WTC11 (cell line): ENCODE measurements around the gene PHKB.

Source experiments
- ATF2 ChIP-seq: sonication (generic); formaldehyde crosslinking; IDR thresholded peaks from 2 replicates; pipeline ENCODE4 v1.8.1; 2022; ENCODE audit warnings: low read depth, missing genetic modification reagents, borderline replicate concordance
- CBFB ChIP-seq: sonication (generic); formaldehyde crosslinking; IDR thresholded peaks from 2 replicates; pipeline ENCODE4 v1.8.1; 2022; ENCODE audit warnings: mild to moderate bottlenecking, low read depth, missing genetic modification reagents
- CTCF ChIP-seq: fragments of 200-600 bp; IDR thresholded peaks from 2 replicates; pipeline ENCODE4 v1.8.0; 2022; ENCODE audit warnings: antibody characterized with exemption
- E2F1 ChIP-seq: sonication (generic); formaldehyde crosslinking; IDR thresholded peaks from 2 replicates; pipeline ENCODE4 v1.8.0; 2022; ENCODE audit warnings: mild to moderate bottlenecking, missing genetic modification reagents
- TCF7 ChIP-seq: sonication (generic); formaldehyde crosslinking; IDR thresholded peaks from 2 replicates; pipeline ENCODE4 v1.8.0; 2022; ENCODE audit warnings: mild to moderate bottlenecking, low read depth, missing genetic modification reagents, moderate library complexity
- USF1 ChIP-seq: sonication (generic); formaldehyde crosslinking; IDR thresholded peaks from 2 replicates; pipeline ENCODE4 v1.8.0; 2022; ENCODE audit warnings: mild to moderate bottlenecking, missing genetic modification reagents

- TF ChIP-seq TCF7 (CRISPR knock-in tag) (no peak), CBFB (CRISPR knock-in tag) (no peak), CTCF (no peak), USF1 (CRISPR knock-in tag) (no peak), ATF2 (CRISPR knock-in tag) (no peak), E2F1 (CRISPR knock-in tag) (no peak)
These were observed 251.4 kb downstream of the PHKB start for GRCh38 chr16:47712276-47713224.
